ENCODE measurements around the gene DYNLT3.

The DYNLT3 gene, protein sequence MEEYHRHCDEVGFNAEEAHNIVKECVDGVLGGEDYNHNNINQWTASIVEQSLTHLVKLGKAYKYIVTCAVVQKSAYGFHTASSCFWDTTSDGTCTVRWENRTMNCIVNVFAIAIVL

DNA sequence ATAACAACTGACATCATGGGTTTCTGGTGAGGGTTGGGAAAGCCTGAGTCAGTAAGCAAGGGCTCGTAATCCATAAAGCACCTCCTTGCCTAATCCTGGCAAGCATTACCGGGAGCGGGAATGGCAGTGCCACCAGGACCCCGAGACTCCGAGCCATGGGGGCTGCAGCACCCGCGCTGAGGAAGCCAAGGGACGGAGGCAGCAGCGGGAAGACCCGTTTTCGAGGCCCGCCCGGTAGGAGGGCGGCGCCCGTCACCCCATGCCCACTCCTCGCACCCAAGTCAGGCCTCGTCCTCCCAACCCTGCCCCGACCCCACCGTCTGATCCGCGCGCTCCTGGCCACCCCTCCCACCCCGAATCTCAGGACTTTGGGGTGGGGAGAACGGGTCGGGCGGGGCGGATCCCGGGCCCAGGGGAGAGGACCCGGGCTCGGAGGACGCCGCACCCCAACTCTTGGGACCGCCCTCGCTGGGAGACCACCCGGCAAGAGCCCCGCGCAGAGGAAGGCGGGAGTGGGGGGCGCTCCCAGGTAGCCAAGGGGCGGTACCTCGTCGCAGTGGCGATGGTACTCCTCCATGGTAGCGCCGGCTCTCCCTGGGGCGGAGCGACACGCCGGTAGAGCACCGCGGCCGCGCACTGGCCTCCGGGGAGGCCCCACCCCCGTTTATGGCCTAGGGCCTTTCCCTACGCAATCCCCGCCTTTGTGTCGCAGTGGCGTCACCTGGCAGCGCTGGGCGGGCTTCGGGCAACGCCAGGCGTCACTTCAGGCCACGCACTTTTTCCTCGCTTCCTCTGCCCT, at the start of gene DYNLT3:
Gene DYNLT3, minus strand, starts transcription at position 638 of the 799 bp plus-strand sequence. Its CDS starts 61 bp downstream, at position 577.
- peak; percentile 82 for DNase-seq

DNA sequence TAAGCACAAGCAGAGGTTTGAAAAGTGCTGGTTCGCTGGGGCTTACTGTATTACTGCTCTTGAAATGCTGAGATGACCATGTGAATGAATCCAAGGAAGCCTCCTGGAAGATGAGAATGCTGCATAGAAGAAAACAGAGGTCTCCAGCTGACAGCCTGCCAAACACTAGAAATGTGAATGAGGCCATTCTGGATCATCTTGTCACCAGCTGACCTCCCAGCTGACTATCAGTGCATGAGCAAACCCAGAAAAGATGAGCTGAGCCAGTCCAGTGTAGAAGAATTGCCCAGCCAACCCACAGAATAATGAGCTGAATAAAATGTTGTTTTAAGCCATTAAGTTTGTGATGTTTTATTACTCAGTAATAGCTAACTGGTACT, 49.1 kb upstream of the DYNLT3 start:
- DNase-seq, result no peak

DNA sequence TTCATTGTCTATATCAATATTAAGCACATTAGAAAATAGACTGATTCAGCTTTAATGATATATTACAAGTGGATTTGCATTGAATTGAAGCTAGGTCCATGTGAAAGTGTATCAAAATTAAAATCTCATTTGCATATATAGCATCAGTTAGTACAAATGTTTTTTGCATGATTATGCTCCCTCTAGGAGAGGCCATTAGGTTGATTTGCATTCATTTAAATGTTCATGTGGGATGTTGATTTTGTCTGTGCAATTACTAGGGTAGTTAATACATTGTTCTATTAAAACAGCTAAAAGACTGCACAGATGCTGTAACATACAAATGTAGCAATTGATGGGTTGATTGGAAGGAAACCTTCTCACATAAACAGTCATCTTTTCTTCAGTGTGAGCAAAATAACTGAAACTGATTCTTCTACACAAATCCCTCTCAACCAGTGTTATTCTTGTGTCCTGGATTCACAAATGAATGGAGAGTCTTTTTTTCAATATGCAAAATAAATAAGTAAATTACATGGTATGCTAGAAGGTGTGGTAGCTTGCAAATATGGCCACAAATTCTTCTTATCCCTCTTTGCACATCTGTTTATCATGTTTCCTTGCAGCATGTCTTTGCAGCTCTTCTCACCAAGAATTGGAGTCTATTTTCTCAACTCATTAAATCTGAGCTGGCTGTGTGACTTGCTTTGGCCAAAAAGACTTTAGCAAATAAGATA, 48.6 kb upstream of the DYNLT3 start:
- DNase-seq, result no peak

DNA sequence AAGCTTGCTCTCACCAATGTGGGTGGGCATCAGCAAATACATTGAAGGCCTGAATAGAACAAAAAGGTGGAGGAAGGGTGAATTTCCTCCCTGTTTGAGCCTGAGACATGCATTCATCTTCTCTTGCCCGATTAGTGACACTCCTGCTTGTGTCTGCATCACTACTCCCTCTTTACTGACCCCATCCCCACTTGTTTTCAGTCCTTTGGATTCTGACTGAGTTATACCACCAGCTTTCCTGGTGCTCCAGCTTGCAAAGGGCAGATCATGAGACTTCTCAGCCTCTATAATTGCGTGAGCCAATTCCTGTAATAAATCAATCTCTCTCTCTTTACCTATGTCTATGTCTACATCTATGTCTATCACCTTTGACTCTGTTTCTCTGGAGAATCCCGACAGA, 47.4 kb upstream of the DYNLT3 start:
- no peak for DNase-seq

DNA sequence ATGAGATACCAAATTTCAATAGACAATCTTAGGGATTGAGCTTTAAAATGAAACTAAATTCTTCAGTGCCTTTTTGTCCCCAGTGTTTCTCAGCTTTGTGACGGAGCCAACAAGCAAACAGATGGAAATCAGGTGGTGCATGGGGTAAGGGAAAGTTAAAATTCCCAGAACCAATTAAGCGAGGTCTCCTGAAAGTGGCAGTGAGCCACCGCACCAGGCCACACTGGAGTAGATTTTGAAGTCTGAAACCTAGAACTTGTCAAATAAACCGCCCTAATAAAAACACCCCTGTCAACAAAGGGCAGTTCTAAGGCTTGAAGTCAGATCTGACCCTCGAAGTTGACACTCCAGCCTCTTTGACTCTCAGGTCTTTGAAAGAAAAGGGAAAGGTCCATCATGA, 40.6 kb upstream of the DYNLT3 start:
- no peak for DNase-seq

DNA sequence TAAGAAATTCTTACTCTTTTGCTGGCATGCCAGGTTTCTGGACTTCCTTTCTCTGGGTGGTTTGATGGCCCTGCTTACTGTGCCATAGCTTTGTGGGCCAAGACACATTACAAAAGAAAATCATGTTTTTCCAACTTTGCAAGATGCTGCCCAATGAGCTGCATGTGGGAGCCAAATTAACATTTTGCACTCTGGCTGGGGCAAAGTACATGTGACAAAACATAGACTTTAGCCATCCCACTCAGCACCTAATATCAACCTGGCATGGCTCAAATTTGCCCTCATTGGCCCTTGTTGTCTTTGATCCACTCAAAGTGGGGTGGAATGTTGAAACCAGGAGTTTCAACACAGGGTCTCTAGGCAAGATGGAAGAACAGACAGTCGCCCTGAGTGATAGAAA, 40.0 kb upstream of the DYNLT3 start:
- no peak for DNase-seq

DNA sequence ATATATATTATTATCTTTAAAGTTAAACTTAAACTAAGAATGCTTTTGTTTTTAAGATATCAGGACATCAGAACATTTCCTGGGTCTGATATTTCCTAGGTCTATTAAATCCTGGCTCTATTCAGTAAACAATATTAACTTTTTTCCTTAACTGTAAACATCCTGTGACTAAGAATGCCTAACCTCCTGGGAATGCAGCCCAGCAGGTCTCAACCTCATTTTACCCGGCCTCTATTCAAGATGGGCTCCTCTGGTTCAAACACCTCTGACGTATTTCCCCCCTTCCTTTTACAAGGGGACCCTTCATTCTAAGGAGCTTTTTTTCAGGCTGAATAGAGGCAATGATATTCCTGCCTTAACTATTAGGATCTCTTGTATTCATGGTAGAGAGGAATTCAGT, 35.8 kb upstream of the DYNLT3 start:
- DNase-seq, result no peak

DNA sequence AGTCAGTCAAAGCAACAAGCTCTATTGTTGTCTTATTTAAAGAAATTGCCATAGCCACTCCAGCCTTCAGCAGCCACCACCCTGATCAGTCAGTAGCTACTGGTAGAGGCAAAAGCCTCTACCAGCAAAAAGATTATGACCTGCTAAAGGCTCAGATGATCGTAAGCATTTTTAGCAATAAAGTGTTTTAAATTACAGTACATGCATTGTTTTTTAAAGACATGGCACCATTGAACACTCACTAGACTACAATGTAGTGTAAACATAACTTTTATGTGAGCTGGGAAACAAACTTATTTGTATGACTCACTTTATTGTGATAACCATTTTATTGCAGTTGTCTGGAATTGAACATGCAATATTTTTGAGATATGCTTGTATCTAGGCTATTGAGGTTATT, 32.3 kb upstream of the DYNLT3 start:
- DNase-seq, result no peak

DNA sequence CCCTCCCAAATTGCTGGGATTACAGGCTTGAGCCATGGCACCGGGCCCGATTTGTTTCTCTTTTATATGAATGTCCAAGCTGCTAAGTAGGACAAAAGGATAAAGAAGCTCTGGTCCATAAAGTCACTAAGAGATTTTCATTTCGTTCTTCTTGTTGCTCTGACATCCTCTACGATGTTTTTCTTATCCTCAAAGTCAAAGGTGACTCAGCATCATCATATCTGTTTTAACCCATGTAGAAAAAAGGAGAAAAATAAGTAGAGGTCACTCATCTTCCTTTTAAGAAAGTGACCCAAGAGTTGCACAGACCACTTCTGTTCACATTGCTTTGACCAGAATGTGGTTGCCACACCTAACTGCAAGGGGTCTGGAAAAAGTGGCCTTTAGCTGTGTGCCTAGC, 29.3 kb upstream of the DYNLT3 start:
- DNase-seq, result no peak

DNA sequence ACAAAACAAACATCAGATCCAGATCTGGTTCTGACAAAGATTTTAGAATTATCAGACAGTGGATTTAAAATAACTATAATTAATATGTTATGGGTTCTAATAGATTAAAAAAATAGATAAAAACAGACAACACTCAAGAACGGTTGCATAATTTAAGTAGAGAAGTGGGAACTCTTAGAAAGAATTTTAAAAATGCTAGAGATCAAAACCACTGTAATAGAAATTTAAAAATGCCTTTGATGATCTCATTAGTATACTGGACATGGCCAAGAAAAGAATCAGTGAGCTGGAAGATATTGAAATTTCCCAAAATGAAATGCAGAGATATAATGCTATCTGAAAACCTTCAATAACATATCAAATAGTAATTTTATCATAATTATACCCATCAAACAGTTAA, 28.3 kb upstream of the DYNLT3 start:
- no peak for DNase-seq

DNA sequence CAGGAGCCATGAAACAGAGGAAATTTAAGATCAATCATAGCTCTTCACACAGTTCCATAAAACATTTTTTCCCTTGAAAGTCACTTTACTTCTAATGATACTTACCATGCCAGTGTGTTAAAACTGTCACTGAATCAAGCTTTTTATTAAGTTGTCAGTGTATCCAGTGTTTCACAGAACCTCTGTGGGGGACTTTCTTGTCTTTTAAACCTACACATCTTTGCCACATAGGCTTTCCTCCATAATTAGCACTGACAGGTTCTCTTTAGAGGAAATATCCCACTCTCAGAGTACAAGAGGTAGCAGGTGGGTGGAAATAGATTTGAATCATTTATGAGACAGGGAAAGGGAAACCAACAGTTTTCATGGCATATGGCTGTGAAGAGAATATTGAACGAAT, 25.8 kb upstream of the DYNLT3 start:
- no peak for DNase-seq

DNA sequence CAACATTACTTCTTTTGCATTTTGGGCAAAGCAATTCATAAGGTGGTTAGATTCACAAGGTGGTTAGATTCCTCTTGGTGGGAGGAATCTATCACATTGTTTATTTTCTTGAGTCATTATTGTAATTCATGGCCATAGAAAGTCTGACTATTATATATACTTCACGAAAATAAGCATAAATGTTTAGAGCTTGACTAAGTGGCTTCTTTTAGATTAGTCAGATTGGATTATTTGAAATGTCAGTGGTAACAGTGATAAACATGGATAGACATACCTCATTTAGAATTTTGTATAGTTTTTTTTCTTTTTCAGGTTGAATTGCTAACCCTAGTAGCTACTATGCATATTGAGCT, 24.9 kb upstream of the DYNLT3 start:
- no peak for DNase-seq

DNA sequence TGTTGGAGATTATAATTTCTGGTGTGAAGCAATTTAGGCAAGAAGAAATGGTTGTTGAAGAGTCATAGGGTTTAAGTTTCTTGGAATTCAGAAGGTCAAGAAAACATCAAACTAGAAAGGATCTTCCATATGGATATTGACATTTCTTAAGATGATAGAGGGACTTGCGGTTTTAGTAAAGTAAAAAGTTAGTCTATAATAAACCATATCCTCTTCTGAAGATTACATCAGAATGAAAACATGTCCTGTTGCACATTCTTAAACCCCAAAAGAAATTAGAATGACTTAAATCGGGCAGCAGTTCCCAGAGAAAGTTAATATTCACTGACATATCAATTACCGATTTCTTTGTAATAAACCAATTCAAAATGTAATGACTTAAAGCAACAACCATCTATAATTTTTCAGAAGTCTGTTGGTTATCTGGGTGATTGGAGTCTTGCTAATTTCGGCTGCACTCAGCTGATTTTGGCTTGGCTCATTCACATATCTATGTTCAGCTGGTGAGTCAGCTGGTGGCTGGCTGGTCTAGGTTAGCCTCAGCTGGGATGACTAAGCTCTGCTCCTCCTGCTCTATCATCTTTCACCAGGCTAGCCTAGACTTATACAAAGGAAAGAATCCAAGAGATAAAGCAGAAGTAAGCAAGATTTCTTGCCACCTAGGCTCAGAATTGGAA, 24.4 kb upstream of the DYNLT3 start:
- DNase-seq, result no peak

DNA sequence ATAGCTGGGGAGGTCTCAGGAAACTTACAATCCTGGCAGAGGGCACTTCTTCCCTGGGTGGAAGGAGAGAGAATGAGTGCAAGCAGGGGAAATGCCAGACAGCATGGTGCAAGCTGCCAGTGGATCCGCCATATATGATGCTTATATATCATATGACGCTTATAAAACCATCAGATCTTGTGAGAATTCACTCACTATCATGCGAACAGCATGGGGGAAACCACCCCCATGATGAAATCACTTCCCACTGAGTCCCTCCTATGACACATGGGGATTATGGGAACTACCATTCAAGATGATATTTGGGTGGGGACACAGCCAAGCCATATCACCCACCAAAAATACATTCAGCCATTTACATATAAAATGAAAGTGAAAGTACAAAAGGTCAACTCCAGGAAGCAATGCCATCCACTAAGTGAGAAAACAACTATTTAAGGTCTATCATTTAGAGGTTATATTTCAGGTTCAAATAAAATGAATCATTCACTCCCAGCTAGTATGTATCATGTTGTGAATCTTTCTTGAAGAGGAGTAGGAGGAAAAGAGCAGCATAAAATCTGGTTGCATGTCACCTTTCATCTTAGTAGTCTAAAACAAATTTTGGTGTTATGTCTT, 20.3 kb upstream of the DYNLT3 start:
- no peak for DNase-seq

DNA sequence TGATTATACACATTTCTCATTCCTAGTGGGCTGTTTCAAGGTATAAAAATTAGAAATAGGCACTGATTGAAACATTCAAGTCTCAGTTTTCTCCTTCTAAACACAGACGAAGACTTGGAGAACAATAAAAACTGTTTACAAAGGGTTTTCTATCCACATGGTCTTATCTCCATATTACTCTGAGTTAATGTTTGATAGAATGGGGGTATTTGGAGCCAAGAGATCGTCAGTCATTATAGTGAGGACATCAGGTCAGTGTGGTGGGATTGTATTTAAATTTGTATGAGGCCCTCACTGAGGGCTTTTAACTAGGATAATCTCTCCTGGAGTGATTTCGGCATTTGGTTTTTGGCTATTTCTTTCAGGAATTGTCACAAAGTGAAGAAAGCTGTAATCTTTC, 16.4 kb upstream of the DYNLT3 start:
- no peak for DNase-seq

DNA sequence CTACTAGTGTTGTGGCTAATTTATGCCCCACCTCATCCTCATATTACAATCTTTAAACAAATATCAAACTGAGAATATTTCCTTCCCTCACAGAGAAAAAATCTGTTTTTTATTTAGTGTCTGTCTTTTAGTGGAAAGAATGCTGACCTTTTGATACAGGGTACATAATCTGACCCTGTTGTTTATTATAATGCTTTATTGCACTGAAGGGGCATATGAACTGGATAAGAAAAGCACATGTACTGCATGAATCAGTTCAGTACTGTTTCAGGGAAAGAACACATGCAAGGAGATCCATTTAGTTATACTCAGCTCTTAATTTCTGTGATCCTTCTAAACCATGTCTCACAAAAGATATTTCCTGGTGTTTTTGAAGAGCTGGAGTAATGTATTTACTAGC, 15.5 kb upstream of the DYNLT3 start:
- no peak for DNase-seq

DNA sequence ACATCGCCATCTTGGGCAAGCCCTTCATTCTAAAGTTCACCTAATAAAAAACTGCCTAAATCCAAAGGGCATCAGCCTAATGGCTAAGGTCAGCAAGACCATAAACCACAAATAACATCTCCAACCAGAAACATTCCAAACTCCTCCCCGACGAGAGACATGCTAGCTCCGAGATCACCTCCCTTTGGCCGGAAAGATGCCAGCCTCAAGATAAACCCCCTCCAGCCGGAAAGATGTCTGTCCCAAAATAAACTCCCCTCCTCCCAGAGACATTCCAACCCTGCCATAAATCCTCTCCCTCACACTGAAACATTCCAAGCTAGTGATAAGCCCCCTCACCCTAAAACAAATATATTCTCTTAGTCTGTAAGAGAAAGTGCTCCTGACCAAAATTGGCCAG, 13.3 kb upstream of the DYNLT3 start:
- no peak for DNase-seq

DNA sequence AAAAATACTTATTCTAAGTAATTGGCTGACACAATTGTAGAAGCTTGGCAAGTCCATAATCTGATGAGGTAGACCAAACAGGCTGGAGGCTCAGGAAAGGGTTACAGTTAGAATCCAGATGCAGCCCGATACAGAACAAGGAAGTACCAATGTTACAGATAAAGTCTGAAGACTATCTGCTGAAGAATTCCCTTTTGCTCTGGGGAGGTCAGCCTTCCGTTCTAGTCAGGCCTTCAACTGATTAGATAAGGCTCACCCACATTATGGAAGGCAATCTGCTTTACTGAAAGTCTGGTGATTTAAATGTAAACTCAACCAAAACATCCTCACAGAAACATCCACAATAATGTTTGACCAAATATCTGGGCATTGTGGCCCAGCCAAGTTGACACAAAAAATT, 7.4 kb upstream of the DYNLT3 start:
- DNase-seq, result no peak

DNA sequence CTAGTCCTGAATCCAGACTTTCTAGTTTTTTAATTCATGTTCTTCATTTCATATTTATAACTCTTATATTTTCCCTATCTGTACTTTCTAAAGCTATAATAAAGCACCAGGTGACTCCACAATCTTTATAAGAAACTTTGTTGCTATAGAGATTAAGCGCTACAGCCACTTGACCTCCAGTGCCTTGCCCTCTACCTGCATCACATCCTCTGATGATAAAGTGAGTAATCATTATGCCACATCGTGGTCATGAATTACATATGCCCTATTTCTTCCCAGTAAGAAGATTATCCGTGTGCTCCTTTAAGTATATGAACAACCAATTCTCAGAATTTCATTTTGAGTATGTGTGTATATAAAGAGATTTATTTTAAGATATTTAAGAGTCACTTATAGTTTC, 6.8 kb upstream of the DYNLT3 start:
- DNase-seq, result no peak

DNA sequence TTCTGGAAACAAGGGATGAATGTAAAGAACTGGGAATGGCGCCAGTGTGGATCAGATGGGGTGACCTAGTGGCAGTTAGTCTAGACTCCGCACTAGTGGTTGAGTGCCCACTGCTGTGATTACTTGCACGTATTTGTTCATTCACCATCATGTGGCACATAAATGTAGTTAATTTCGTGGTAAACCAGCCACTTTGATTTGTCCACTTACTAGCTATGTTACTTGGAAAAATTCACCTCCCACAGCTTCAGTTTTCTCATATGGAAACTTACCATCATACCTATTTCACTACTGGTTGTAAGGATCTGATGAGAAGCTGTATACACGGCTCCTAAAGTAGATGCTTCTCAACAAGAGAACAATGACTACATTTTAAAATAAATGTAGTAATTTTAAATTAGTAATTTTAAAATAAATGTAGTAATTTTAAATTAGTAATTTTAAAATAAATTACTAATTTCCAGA, 394 bp upstream of the DYNLT3 start:
- DNase-seq, result no peak

DNA sequence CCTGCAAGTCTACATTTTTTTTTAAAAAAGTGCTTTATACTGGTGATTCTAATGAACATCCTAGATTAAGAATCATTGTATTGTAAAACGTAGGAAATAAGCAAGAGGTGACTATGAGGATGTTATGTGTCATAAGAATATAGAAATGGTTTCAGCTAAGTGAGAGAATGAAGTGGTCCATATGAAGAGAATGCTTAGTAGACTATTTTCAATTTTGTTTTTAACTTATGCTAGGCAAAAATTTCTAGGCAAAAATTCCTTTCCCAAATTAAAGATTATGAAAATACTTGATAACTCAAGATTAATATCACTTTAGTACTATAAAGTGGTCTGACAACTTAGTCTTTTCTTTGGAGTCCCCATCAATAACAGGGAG, 825 bp downstream of the DYNLT3 start:
- DNase-seq, result no peak

DNA sequence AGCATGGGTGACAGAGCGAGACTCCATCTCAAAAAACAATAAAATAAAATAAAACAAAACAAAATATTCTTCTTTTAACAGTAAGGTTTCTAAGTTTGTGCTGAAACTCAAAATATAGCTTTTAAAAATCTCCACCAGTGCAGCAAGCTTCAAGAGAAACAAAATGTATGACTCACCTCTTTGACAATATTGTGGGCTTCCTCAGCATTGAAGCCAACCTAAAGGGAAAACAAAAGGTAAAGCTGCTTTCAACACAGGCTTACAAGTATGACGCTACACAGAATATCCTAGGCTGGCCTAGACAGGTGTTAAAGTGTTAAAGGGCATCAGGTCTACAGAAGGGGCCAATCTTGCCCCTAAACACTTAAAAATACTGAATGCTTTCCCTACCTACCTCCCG, 1.2 kb downstream of the DYNLT3 start:
- no peak for DNase-seq

DNA sequence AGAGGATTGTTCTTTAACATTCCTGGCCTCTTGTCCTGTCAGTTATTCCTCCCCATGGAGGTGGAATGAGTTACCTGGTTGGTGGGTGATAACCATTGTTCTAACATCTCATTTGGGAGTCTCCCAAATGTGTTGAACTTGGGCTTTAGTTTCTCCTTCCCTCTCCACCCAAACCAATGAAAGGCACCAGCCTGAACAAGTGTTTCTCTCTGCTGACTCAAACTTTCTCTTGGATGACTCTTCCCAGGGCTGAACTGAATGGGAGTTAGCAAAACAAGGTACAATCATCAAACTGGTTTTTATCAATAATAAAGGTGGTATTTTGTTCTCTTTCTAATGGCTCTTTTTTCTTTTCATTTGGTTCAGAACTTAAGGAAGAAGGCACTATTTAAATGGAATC, 2.7 kb downstream of the DYNLT3 start:
- DNase-seq, result no peak

DNA sequence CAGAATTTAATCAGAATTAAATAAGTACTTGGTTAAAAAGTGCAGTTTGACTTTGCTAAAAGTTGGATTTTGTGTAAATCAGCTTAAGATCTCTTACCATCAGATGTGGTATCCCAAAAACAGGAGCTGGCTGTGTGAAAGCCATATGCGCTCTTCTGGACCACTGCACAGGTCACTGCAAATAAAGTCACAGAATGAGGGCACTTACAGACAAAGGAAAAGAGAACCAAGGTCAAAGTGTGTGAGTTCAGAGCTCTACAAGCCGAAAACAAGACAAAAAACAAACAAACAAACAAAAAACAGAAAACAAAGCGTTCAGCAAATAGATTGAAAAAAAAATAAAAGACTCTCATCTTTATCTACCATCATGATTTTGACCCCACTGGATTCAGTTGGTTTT, 6.4 kb downstream of the DYNLT3 start:
- DNase-seq, result no peak
